Stimulated activated CD4-positive, alpha-beta T cell treated with anti-CD3 and anti-CD28 coated beads, Interleukin-4, amount 100 ng/mL, for 48 hours (primary cell): ENCODE data around the gene KRTAP29-1.
"Not testable (repeated sequence)": the region's sequence is repeated elsewhere in the genome, so short reads cannot be mapped to it uniquely, and the experiment has no call there.

ENCODE experiments used
- DNase-seq, 2 donors: peaks; one replicate each; pipeline ENCODE4 v3.0.0-alpha.2; 2020; ENCODE audit warnings: low read depth in 2 of 2

KRTAP29-1 gene

GRCh38 chr17:41298458-41299135 lies 4.1 kb downstream of the KRTAP29-1 start:
- no peak for DNase-seq

DNA sequence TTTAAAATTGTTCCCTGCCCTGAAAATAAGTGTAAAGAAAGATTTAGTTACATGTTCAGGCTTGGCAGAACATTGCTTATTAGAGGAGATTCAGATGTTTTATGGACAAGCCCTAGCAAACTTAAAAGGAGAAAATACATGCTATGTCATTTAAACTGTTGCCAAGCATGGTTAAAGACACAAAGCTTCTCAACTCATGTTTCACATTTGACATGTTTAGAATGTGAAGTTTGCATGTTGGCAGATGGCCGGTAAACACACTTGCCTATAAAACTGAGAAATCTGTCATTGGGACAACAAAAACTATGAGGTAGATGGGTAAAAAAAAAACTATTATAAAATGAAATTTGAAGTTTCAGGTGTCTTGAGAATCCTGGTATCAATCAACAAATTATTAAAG lies 5.8 kb downstream of the KRTAP29-1 start:
- DNase-seq: no peak

DNA sequence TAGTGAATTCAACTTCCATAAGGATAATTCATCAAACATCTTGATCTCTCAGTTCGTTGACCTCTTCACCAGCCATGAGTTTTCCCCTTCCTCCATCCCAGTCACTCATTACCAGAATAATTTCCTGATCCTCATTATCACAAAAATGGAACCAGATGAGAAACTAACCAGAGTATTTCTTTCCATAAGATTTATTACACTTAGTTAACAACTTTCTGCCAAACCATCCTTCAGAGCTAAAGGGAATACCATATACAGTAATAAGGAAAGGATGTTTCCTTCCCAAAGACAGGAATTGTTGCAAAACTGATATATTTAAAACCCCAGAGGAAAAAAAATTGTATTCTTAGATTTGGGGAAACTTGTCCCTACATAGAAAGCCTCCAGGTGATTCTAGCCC lies 8.6 kb downstream of the KRTAP29-1 start:
- DNase-seq: no peak

- DNase-seq: no peak
Observed at GRCh38 chr17:41287050-41287449, 15.6 kb downstream of the KRTAP29-1 start.

GRCh38 chr17:41284546-41284945 lies 18.1 kb downstream of the KRTAP29-1 start:
- no peak for DNase-seq

DNA sequence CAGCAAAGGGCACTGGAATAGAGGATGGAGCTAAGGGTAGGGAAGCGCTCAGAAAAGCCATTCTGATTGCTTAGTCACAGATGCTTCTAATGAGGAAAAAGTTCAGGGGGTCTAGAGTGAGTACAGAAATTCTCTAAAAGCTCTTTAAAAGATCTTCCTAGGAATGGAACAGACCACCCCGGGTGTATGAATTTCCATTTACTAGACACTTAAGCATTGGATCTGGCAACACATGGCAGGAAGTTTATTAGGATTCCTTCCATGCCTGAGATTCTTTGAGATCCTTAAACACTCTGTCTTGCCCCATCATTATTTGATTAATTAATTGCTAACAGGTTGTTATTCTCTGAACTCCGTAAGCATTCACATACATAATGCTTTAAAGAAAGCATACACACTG lies 18.6 kb downstream of the KRTAP29-1 start:
- no peak for DNase-seq

DNA sequence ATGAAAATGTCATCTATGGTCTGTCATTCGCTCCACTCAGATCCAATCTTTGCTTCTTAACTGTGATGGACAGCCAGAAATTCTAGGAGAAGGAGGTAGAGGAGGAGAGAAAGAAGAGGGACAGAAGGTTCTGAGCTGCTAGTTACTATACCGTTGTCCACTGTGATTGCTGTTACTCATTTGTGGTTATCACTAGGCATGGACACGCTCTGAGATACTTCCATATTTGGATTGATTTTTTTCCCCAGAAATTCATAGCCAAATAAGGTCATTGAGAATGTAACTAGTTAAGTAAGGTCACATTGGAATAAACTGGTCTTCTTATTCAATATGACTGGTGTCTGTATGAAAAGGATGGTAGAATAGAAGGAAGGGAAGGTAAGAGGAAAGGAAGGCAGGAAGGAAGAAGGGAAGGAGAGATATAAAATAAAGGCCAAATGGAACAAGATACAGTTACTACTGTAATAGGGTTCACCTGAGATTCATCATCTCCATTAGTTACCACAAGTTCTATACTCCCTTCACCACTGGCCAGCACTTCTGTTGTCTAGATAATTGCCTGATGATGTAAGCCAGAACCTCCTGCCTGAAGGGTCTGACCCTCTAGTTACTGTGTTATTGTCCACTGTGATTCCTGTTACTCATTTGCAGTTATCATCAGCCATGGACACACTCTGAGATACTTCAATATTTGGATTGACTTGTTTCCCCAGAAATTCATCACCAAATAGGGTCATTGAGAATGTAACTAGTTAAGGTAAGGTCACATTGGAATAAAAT lies 24.3 kb downstream of the KRTAP29-1 start:
- no peak for DNase-seq

DNA sequence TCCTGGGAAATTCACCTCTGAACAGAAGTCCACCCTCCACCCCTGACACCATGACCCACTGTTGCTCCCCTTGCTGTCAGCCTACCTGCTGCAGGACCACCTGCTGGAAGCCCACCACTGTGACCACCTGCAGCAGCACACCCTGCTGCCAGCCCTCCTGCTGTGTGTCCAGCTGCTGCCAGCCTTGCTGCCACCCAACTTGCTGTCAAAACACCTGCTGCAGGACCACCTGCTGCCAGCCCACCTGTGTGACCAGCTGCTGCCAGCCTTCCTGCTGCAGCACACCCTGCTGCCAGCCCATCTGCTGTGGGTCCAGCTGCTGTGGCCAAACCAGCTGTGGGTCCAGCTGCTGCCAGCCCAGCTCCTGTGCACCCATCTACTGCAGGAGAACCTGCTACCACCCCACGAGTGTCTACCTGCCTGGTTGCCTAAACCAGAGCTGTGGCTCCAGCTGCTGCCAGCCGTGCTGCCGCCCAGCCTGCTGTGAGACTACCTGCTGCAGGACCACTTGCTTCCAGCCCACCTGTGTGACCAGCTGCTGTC lies 26.9 kb downstream of the KRTAP29-1 start, which contains the start of gene KRTAP9-7:
KRTAP9-7 (plus strand) TSS at position 51 of the 543 bp plus-strand sequence; CDS start at position 51, 0 bp downstream.
- not testable (repeated sequence) for DNase-seq

DNA sequence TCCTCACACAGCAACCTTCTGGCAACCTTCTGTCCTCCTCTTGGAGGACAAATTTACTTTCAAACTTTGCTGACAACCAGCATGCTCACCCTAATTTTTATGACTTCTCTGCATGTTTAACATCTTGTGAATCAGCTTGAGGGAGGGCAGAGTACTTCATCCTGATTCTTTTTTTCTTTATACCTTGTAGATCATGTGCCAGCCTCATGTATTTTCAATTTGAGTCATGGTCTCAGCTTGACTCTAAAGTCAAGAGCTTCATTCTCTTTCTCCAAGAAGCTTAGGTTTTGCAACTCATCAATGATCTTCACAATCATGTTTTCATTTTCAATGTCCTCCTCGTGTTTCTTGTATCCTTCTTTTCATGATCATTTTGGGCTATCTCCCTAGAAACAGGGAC lies 30.8 kb downstream of the KRTAP29-1 start:
- no peak for DNase-seq

- not testable (repeated sequence) for DNase-seq
Observed at GRCh38 chr17:41271323-41271722, 31.3 kb downstream of the KRTAP29-1 start.

DNA sequence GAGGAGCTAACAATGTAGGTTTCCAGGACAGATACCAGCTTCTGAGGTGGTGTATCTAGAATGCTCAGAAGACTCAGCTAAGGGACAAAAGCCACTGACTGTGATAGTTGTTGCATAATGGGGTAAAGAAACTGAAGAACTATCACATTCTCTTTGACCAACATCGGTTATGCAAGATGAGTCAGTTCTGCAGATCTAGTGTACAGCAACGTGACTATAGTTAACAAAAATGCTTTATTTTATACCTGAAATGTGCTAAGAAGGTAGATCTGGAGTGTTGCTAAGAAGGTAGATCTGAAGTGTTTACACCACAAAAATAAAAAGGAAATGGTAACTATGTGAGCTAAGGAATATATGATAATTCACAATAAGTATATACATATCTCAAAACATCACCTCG lies 34.9 kb downstream of the KRTAP29-1 start:
- DNase-seq: no peak

GRCh38 chr17:41265078-41265477 lies 37.6 kb downstream of the KRTAP29-1 start, which contains the start of gene KRTAP9-6:
Gene KRTAP9-6, plus strand, starts transcription at chr17:41265378. Its CDS starts 0 bp downstream, at chr17:41265378.
- DNase-seq: no peak

- no peak for DNase-seq
Observed at GRCh38 chr17:41264599-41264998, 38.1 kb downstream of the KRTAP29-1 start.

- DNase-seq: no peak
Observed at GRCh38 chr17:41263212-41263611, 39.4 kb downstream of the KRTAP29-1 start.

DNA sequence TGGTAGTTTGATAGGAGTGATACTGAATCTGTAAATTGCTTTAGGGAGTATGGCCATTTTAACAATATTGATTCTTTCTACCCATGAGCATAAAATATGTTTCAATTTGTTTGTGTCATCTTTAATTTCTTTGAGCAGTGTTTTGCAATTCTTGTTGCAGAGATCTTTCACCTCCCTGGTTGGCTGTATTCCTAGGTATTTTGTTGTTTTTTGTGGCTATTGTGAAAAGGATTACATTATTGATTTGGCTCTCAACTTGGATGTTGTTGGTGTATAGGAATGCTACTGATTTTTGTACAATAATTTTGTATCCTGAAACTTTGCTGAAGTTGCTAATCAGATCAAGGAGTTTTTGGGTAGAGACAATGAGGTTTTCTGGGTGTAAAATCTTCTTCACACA lies 44.2 kb downstream of the KRTAP29-1 start:
- no peak for DNase-seq

DNA sequence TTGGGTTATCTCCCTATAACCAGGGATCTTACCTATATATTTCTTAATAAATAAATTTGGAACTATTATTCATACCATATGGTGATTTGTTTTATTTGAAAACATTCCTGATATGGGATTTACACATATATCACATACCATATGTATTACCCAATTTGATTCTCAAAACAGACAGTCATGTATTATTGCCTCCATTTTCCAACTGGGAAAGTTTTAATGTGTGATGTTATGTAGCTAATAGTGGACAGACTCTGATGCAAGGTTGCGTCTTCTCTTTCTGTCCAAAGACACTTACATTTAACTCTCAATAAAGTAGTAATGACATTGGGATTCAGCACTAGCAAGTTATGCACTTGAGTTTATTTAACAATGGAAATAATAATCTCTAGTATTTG lies 46.4 kb downstream of the KRTAP29-1 start:
- DNase-seq: no peak

DNA sequence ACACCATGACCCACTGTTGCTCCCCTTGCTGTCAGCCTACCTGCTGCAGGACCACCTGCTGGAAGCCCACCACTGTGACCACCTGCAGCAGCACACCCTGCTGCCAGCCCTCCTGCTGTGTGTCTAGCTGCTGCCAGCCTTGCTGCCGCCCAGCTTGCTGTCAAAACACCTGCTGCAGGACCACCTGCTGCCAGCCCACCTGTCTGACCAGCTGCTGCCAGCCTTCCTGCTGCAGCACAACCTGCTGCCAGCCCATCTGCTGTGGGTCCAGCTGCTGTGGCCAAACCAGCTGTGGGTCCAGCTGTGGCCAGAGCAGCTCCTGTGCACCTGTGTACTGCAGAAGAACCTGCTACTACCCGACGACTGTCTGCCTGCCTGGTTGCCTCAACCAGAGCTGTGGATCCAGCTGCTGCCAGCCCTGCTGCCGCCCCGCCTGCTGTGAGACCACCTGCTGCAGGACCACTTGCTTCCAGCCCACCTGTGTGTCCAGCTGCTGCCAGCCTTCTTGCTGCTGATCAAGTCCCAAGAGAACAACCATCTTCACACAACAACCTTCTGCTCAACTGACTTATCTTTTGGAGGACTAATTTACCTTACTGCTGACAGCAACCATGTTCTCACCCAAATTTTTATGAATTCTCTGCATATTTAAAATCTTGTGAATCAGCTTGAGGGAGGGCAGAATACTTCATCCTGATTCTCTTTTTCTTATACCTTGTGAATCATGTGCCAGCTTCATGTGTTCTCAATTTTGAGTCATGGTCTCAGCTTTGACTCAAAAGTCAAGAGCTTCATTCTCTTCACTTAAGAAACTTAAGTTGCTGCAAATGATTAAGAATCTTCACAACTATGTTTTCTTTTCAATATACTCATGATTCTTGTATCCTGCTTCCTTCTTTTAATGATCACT lies 47.0 kb downstream of the KRTAP29-1 start, which contains the start of gene KRTAP9-9:
KRTAP9-9 (plus strand) TSS at position 4 of the 910 bp plus-strand sequence.
- DNase-seq: not testable (repeated sequence)

DNA sequence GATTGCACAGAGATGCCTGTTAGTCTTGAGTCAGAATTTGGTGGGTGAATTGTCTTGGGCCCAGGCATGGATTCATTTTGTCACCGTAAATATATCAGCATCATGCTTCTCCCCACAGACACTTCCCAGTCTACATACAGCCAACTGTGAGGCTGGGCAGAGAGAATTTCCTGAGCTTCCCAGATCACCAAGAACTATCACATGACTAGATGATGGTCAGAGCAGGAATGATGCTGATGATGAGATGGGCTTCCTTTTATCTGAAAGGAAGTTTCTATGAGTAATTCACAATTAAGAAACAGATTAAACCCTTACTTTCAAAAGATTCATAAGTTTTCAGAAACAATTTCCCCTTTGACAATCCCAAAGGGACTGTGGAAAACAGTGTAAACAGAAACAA lies 47.8 kb downstream of the KRTAP29-1 start:
- DNase-seq: no peak
